ENCODE measurements around the gene CDH4. TPM values are rescaled to one million over a fixed set of nuclear protein-coding genes. Genes with fewer than 3 reads are reported as not detected.

Gene CDH4
- polyA plus RNA-seq, 1 donor (not counting 4 experiments of a cell fraction or from before 2014, with no cell fraction given): 2.2 TPM

DNA sequence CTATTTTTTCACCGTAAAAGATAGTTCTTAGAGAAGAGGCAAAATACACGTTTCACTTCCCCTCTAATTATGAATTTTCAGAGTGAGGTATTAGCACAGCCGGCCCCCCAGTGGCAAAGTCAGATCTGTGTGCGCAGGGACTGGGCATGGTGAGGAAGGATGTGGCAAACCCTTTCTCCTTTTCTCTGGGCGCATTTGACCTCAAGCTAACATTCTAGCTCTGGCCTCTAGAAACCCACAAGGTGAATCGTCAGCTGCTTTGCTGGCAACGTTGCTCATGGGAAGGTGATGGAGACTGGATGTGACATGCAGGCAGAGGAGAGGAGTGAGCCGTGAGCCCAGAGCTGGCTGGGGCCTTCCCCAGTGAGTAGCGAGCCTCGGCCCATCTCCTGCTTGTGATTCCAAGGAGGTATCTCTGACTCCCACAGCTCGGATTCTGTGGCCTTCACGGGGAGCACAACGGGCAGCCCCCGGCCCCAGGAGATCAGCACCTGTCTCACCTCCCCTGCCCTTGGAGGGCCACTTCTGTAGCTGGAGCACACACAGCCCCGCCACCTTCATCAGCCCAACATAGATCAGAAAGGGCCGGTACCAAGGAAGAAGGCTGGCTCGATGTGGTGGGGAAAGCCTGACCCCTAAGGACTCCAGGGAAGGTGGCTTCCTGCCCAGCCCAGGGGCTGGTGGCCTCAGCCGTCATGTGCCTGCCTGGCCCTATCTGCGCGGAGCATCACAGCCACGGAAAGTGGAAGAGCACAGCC, 660.8 kb downstream of the CDH4 start:
- Histone ChIP-seq H3K27ac (ENCODE audit: control insufficient read depth, insufficient read depth, low read length) (no peak overlapping the region), H3K36me3 (ENCODE audit: control insufficient read depth in 2 of 2, extremely low read depth in 1 of 2, insufficient read depth in 2 of 2, low read length in 2 of 2) (no peaks in the 10 kb centered on the region), H2AFZ (ENCODE audit: control insufficient read depth, low read length) (no peak overlapping the region), H3K27me3 (ENCODE audit: control insufficient read depth, extremely low read depth, insufficient read depth, low read length) (no peaks in the 10 kb centered on the region), H3K9me3 (ENCODE audit: control insufficient read depth, low read depth, low read length) (no peaks in the 10 kb centered on the region), H3K4me3 (ENCODE audit: control insufficient read depth in 2 of 3, extremely low read depth in 1 of 3, insufficient read depth in 2 of 3, low read depth in 1 of 3, low read length in 3 of 3) (no peak overlapping the region), H4K20me1 (ENCODE audit: control insufficient read depth, extremely low read depth, insufficient read depth, low read length) (peaks cover 2% of the 10 kb centered on the region), H3K9me1 (ENCODE audit: control insufficient read depth, extremely low read depth, insufficient read depth, low read length) (no peaks in the 10 kb centered on the region), H3K4me2 (ENCODE audit: control insufficient read depth, extremely low read depth, insufficient read depth, low read depth, low read length) (no peak overlapping the region), H3K79me2 (ENCODE audit: control insufficient read depth, insufficient read depth, low read length) (no peaks in the 10 kb centered on the region), H3K9ac (ENCODE audit: control insufficient read depth, extremely low read depth, insufficient read depth, low read length) (no peak overlapping the region), H3K4me1 (ENCODE audit: control insufficient read depth, extremely low read depth, insufficient read depth, low read length) (no peaks in the 10 kb centered on the region)
- no peak for FAIRE-seq
- dilution Hi-C loops (cut with MboI; ENCODE audit: extremely low pct_ligation_motif_present, low sequenced_read_pairs): no loop called here
- TF ChIP-seq EZH2 (IDR thresholded peaks at IDR 0.05; ENCODE audit: low read length): no peak
- TF ChIP-seq, protein P1, sequence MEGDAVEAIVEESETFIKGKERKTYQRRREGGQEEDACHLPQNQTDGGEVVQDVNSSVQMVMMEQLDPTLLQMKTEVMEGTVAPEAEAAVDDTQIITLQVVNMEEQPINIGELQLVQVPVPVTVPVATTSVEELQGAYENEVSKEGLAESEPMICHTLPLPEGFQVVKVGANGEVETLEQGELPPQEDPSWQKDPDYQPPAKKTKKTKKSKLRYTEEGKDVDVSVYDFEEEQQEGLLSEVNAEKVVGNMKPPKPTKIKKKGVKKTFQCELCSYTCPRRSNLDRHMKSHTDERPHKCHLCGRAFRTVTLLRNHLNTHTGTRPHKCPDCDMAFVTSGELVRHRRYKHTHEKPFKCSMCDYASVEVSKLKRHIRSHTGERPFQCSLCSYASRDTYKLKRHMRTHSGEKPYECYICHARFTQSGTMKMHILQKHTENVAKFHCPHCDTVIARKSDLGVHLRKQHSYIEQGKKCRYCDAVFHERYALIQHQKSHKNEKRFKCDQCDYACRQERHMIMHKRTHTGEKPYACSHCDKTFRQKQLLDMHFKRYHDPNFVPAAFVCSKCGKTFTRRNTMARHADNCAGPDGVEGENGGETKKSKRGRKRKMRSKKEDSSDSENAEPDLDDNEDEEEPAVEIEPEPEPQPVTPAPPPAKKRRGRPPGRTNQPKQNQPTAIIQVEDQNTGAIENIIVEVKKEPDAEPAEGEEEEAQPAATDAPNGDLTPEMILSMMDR (optimal IDR thresholded peaks at IDR 0.05 in 1 of 3, IDR thresholded peaks at IDR 0.05 in 1 of 3, conservative IDR thresholded peaks at IDR 0.05 in 1 of 3; ENCODE audit: extremely low read depth in 1 of 3, insufficient read depth in 2 of 3, low read length in 3 of 3): no peak
- no peak for DNase-seq (ENCODE audit: low read depth, low spot score)

DNA sequence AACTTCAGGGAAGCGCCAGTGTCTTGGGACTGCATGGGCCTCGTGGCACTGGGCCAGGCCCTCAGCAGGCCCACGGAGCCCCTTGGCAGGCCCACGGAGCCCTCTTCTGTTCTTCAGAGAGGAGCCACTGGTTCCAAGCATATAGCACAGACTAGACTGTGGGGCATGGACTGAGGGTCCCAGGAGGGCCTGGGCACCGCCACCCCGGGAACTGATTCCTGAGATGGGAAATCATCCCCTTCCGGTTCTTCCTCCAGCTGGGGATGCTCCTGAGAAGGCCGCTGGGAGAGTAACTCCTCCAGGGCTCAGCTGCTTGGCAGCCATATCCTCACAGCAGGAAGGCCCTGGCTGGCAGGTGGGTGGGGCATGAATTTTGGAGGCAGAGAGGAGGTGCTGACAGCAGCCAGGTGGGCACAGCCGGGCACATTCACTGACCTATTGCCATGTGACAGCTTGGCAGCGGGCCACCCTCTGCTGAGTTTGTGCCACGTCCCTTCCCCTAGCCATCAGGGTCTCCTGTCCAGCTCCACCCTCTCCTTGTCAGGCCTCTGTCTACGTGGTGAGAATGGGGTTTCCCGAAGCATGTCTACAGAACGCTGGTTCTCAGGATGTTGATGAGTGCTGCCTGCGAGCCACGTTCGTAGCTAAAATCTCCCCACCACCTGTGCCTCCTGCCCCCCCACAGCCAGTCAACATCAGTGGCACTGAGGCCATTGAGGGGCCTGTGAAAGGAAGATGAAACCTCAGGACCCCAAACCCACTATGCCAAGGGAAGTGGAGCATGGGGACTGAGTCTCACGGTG, 661.6 kb downstream of the CDH4 start:
- Histone ChIP-seq H3K27ac (ENCODE audit: control insufficient read depth, insufficient read depth, low read length) (no peak overlapping the region), H3K79me2 (ENCODE audit: control insufficient read depth, insufficient read depth, low read length) (no peaks in the 10 kb centered on the region), H3K4me2 (ENCODE audit: control insufficient read depth, extremely low read depth, insufficient read depth, low read depth, low read length) (no peak overlapping the region), H3K4me3 (ENCODE audit: control insufficient read depth in 2 of 3, extremely low read depth in 1 of 3, insufficient read depth in 2 of 3, low read depth in 1 of 3, low read length in 3 of 3) (no peak overlapping the region), H3K9me1 (ENCODE audit: control insufficient read depth, extremely low read depth, insufficient read depth, low read length) (no peaks in the 10 kb centered on the region), H2AFZ (ENCODE audit: control insufficient read depth, low read length) (no peak overlapping the region), H3K36me3 (ENCODE audit: control insufficient read depth in 2 of 2, extremely low read depth in 1 of 2, insufficient read depth in 2 of 2, low read length in 2 of 2) (no peaks in the 10 kb centered on the region), H4K20me1 (ENCODE audit: control insufficient read depth, extremely low read depth, insufficient read depth, low read length) (no peaks in the 10 kb centered on the region), H3K27me3 (ENCODE audit: control insufficient read depth, extremely low read depth, insufficient read depth, low read length) (no peaks in the 10 kb centered on the region), H3K9me3 (ENCODE audit: control insufficient read depth, low read depth, low read length) (no peaks in the 10 kb centered on the region), H3K9ac (ENCODE audit: control insufficient read depth, extremely low read depth, insufficient read depth, low read length) (no peak overlapping the region), H3K4me1 (ENCODE audit: control insufficient read depth, extremely low read depth, insufficient read depth, low read length) (no peaks in the 10 kb centered on the region)
- dilution Hi-C loops (cut with MboI; ENCODE audit: extremely low pct_ligation_motif_present, low sequenced_read_pairs): no loop called here
- DNase-seq (ENCODE audit: low read depth, low spot score) (no peak), FAIRE-seq (no peak)
- TF ChIP-seq, protein P1 (optimal IDR thresholded peaks at IDR 0.05 in 1 of 3, IDR thresholded peaks at IDR 0.05 in 1 of 3, conservative IDR thresholded peaks at IDR 0.05 in 1 of 3; ENCODE audit: extremely low read depth in 1 of 3, insufficient read depth in 2 of 3, low read length in 3 of 3): no peak
- TF ChIP-seq EZH2 (IDR thresholded peaks at IDR 0.05; ENCODE audit: low read length): no peak

Data from keratinocyte (primary cell).